Lung (tissue), 12 donors: ENCODE measurements around the gene MPZL1. TPM values are rescaled to one million over a fixed set of nuclear protein-coding genes. Genes with fewer than 3 reads are reported as not detected.

Experiments used
- ATAC-seq: fragments of 200-7000 bp; cut with Tn5 transposase; one replicate; pipeline ENCODE4 v1.9.1; 2020; ENCODE audit warnings: moderate number of reproducible peaks; ENCODE audit not compliant: insufficient read depth, low FRiP score
- DNase-seq, 3 donors: peaks; one replicate each; pipeline ENCODE4 v3.0.0-alpha.2; 2013 to 2017
- H3K27ac ChIP-seq, 2 donors: one replicate each; pipeline ENCODE4 v1.5.1; 2013; ENCODE audit warnings: mild to moderate bottlenecking in 2 of 2, moderate library complexity in 2 of 2, control low read depth in 1 of 2, inconsistent platforms in 1 of 2, low read depth in 1 of 2, low read length in 1 of 2
- H3K27me3 ChIP-seq, 3 donors: one replicate each; pipeline ENCODE4 v1.5.1; 2013; ENCODE audit warnings: low read length in 2 of 3; ENCODE audit not compliant: control insufficient read depth in 3 of 3, insufficient read depth in 3 of 3
- H3K36me3 ChIP-seq, 4 donors: one replicate each; pipeline ENCODE4 v1.5.1; 2013; ENCODE audit warnings: low read length in 4 of 4, mild to moderate bottlenecking in 1 of 4, moderate library complexity in 1 of 4; ENCODE audit not compliant: control insufficient read depth in 4 of 4, insufficient read depth in 4 of 4
- H3K4me1 ChIP-seq, 5 donors: one replicate each; pipeline ENCODE4 v1.5.1; 2013; ENCODE audit warnings: low read length in 5 of 5, mild to moderate bottlenecking in 2 of 5, moderate library complexity in 1 of 5; ENCODE audit not compliant: control insufficient read depth in 5 of 5, insufficient read depth in 5 of 5
- H3K4me3 ChIP-seq: one replicate; pipeline ENCODE4 v1.5.1; 2013; ENCODE audit warnings: mild to moderate bottlenecking, control low read depth, moderate library complexity
- H3K9ac ChIP-seq, 2 donors: one replicate each; pipeline ENCODE4 v1.5.1; 2013; ENCODE audit warnings: low read length in 2 of 2, control low read depth in 1 of 2; ENCODE audit not compliant: insufficient read depth in 1 of 2
- H3K9me3 ChIP-seq, 4 donors: one replicate each; pipeline ENCODE4 v1.5.1; 2013; ENCODE audit warnings: low read length in 3 of 4, mild to moderate bottlenecking in 1 of 4, moderate library complexity in 1 of 4; ENCODE audit not compliant: control insufficient read depth in 4 of 4, insufficient read depth in 3 of 4
- WGBS, 2 donors: extraction: QIAGEN DNeasy Blood & Tissue Kit; methylation state at CpG; one replicate each; pipeline ENCODE4 v1.1.7; 2013; 5-methylcytosine and 5-hydroxymethylcytosine counted together
- polyA plus RNA-seq, 2 donors: library from polyadenylated mRNA; stranded (reverse); fragments of 200-250 nt; gene quantifications; one replicate each; pipeline ENCODE4 v1.2.1, GENCODE V29; 2013
- total RNA-seq, 2 donors: library from RNA; depleted of rRNA in 1 of 2; stranded (reverse); fragments of >200 nt in 1 of 2; gene quantifications; one replicate each; pipeline ENCODE4 v1.2.1, GENCODE V29; 2014 to 2021
- TF ChIP-seq, protein P1 (sequence below): IDR thresholded peaks from 2 replicates; pipeline ENCODE4 v1.5.1; 2012; ENCODE audit warnings: mild to moderate bottlenecking; ENCODE audit errors: control extremely low read depth, extremely low read depth
- donor health status: control.
- donor health status: control.
- donor health status: Bipolar disorder and iron deficiency.
- donor health status: healthy.
- donor health status: DM: yes; HTN: yes; CAD: no.

The MPZL1 gene
- total and polyA plus RNA-seq, 4 donors: 25.3 to 116 (median 77.0) TPM

DNA sequence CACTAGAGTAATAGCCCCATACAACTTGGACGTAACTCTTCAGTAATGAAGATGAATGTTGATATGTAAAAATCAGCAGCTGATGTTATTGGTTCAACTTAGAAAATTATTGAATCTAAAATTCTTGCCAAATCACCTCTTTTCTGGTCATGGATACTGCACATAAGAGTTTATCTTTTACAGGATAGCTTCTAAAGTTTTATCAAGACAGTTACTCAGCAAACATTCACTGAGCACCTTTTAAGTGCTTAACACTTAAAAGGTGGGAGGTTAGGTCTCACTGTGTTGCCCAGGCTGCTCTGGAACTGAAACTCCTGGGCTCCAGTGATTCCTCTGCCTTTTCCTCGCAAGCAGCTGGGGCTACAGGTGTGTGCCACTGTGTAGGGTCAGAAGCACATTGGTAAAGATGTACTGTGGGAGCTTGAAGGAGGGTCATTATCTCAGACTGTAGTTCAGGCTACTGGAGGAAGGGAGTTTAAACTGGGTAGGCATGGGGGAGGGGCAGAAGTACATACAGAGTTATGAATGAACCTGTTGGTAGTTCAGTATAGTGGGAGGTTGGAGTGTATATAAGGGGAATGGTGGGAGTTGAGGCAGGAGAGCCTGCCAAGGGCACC lies 2.0 kb downstream of the MPZL1 start:
- H3K9ac ChIP-seq: no peak overlapping the region
- 76 to 93% methylated on average over 2 of the region's 2 CpGs for WGBS, 2 donors
- TF ChIP-seq, protein P1, sequence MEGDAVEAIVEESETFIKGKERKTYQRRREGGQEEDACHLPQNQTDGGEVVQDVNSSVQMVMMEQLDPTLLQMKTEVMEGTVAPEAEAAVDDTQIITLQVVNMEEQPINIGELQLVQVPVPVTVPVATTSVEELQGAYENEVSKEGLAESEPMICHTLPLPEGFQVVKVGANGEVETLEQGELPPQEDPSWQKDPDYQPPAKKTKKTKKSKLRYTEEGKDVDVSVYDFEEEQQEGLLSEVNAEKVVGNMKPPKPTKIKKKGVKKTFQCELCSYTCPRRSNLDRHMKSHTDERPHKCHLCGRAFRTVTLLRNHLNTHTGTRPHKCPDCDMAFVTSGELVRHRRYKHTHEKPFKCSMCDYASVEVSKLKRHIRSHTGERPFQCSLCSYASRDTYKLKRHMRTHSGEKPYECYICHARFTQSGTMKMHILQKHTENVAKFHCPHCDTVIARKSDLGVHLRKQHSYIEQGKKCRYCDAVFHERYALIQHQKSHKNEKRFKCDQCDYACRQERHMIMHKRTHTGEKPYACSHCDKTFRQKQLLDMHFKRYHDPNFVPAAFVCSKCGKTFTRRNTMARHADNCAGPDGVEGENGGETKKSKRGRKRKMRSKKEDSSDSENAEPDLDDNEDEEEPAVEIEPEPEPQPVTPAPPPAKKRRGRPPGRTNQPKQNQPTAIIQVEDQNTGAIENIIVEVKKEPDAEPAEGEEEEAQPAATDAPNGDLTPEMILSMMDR: no peak
- ATAC-seq: no peak
- DNase-seq: no peak
- no peak overlapping the region for H3K27ac ChIP-seq
- no peaks in the 10 kb centered on the region for H3K36me3 ChIP-seq
- H3K4me1 ChIP-seq: peaks cover 6 to 26% (median 14%) of the 10 kb centered on the region in 5 donors
- no peaks in the 10 kb centered on the region for H3K27me3 ChIP-seq
- no peak overlapping the region for H3K4me3 ChIP-seq
- H3K9me3 ChIP-seq: no peaks in the 10 kb centered on the region

DNA sequence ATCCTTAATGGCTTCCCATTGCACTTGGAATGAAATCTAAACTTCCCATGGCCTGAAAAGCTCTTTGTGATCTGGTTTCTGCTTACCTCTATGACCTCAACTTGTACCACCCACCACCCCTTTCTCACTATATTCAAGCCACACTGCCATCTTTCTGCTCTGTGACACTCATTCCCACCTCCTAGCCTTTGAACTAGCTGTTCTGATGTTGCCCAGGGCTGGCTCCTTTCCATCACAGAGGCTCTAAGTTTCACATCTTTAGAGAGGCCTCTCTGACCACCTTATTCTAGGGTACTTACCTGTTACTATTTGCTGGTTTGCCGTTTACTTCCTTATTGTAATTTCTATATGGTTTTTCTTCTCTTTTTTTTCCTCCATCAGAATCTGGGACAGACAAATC lies 4.2 kb downstream of the MPZL1 start:
- H3K9ac ChIP-seq: no peak overlapping the region
- TF ChIP-seq, protein P1: no peak
- DNase-seq (no peak), ATAC-seq (no peak)
- no peak overlapping the region for H3K27ac ChIP-seq
- WGBS, 2 donors: 42 to 55% methylated on average over 1 of the region's 1 CpG
- no peaks in the 10 kb centered on the region for H3K9me3 ChIP-seq
- H3K27me3 ChIP-seq: no peaks in the 10 kb centered on the region
- peaks cover 4 to 5% (median 5%) of the 10 kb centered on the region in 4 donors for H3K36me3 ChIP-seq
- H3K4me3 ChIP-seq: no peak overlapping the region
- H3K4me1 ChIP-seq: peaks cover 6 to 26% (median 14%) of the 10 kb centered on the region in 5 donors

DNA sequence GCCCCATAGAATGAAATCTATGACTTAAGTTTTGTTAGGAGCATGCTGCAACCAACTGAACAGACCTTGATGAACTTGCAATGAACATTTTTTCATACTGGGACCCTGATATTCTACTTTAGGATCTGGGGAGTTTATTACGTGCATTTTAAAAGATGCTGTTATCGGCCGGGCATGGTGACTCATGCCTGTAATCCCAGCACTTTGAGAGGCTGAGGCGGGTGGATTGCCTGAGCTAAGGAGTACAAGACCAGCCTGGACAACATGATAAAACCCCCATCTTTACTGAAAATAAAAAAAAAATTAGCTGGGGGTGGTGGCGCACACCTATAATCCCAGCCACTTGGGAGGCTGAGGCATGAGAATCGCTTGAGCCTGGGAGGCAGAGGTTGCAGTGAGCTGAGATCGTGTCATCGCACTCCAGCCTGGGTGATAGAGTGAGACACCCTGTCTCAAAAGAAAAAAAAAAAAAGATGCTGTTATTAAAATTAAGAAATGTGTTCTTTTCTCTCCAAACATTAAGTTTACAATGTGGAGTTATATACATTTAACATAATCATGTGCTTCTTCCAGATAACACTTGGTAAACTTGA lies 7.1 kb downstream of the MPZL1 start:
- Histone ChIP-seq H3K9me3 (no peaks in the 10 kb centered on the region), H3K36me3 (peaks cover 4 to 5% (median 5%) of the 10 kb centered on the region in 4 donors), H3K4me3 (no peak overlapping the region), H3K27ac (no peak overlapping the region), H3K4me1 (peaks cover 6 to 9% (median 8%) of the 10 kb centered on the region in 5 donors), H3K27me3 (no peaks in the 10 kb centered on the region), H3K9ac (no peak overlapping the region)
- DNase-seq (no peak), ATAC-seq (no peak)
- WGBS, 2 donors: 96 to 97% methylated on average over 8 of the region's 8 CpGs
- TF ChIP-seq, protein P1: no peak
